ENCODE results near the gene DNASE1L2.

GRCh38 chr16:2189252-2189893, 46.9 kb upstream of the DNASE1L2 start:
- TF ChIP-seq EGR1 (IDR thresholded peaks at IDR 0.05; ENCODE audit: borderline replicate concordance in 1 of 2, low read depth in 2 of 2, low read length in 2 of 2) (no peak), HDAC6 (IDR thresholded peaks at IDR 0.05; ENCODE audit: unreplicated experiment) (no peak), POLR2AphosphoS5 (IDR thresholded peaks at IDR 0.05; ENCODE audit: low read length) (no peak), ATF2 (IDR thresholded peaks at IDR 0.05; ENCODE audit: low read length) (no peak), TCF7 (IDR thresholded peaks at IDR 0.05; ENCODE audit: borderline replicate concordance) (no peak), ZBTB40 (IDR thresholded peaks at IDR 0.05; ENCODE audit: borderline replicate concordance) (no peak), FOXM1 (IDR thresholded peaks at IDR 0.05; ENCODE audit: low read depth, low read length) (no peak), HDAC2 (IDR thresholded peaks at IDR 0.05) (no peak), MAX (IDR thresholded peaks at IDR 0.05; ENCODE audit: low read depth, low read length) (no peak), RAD21 (IDR thresholded peaks at IDR 0.05; ENCODE audit: insufficient read depth, low read depth, low read length) (no peak)

Data from GM12878 (cell line).